Measurements from ENCODE around the gene SNCA. TPM values are rescaled to one million over a fixed set of nuclear protein-coding genes. Genes with fewer than 3 reads are reported as not detected.

The SNCA gene
- total RNA-seq, 1 donor from 2014 or later = 96.4 TPM

DNA sequence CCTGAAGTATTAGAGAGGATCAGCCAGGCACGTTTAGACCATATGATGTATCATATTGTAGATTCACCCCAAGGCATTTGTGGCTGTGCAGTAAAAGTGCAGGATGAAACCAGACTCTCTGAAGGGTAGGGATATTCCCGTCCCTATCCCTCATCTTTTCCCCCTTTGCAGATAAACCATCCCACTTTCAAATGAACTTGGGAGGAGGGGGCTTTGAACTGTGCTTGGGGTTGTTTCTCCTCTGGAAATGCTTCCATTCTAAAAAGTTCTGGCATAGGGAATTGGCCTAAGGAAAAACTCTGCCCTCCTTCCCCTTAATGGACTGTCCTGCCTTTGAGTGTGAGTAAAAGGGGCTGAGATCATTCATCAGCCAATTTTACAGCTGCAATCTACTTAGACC is 23.8 kb downstream of the SNCA start:
- DNase-seq = no peak

DNA sequence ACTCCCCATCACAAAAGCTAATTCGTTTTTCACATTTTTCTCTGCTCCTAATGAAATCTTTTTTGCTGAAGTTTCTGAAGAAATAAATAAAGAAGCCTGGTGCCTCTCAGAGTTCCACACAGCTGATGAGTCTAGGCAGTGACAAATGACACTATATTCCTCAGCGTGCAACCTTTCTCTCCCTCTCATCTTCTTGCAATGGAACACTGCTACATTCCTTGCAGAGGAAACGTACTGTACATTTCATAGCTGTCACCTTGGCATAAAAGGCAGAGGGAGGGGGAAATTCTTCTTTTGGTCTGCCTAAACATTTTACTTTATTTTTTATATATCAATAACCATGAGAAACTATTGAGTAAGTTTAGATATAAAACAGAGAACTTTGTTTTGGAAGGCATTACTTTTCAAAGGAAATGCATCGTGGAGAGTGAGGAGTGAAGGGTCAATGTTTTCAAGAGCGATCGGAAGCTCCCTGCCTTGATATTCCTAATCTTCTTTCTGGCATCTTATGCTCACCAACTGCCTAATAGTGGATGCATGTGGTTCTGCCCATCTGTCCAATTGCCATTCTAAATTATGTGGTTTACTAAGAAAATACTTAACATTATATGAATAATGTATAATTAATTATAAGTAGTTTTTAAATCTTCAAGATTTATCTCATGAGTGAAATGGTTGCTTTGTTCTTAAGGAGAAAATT is 29.4 kb downstream of the SNCA start:
- no peak for DNase-seq

DNA sequence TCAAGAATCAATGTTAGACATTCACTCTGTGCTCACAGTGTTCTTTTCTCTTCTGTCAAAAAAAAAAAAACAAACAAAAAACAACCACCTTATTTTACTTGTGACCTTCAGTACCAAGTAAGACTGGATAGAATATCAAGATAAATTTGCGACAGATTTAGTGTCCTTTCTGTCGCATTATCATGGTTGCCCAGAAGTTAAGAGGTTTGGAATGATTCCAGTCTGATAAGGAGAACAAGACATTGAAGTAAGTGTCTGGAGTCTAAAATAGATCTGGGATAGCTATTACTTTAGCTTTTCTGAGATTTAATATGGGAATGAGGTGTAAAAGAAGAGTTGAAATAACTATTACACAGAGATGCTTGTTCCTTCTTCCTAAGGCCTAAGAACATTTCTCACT is 31.7 kb downstream of the SNCA start:
- no peak for DNase-seq

GRCh38 chr4:89803915-89804314 is 33.0 kb downstream of the SNCA start:
- DNase-seq = no peak

- no peak for DNase-seq
Measured at GRCh38 chr4:89803036-89803435, 33.9 kb downstream of the SNCA start.

DNA sequence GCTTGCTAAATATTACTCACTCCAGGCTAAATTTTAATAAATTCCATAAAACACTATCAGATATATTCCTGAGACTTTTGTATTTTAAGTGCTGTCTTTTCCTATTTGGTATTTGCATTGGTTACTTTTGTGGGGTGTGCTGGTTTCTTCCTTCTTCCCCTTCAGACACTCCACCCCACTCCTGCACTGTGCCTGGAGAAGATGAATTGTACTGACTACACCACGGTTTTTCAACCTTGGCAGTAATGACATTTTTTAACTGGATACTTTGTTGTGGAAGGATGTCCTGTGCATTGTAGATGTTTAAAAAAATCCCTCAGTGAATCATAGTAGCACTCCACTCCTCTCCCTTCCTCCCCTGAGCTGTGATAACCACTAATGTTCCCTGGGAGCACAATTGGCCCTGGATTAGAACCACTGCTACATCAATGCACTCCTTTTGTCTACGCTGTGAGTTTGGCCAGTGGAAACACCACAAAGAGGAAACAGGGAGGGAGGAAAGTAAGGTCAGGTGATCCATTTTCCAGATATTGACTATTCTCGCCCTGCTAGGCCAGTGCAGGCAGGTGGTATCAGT is 36.3 kb downstream of the SNCA start:
- no peak for DNase-seq

DNA sequence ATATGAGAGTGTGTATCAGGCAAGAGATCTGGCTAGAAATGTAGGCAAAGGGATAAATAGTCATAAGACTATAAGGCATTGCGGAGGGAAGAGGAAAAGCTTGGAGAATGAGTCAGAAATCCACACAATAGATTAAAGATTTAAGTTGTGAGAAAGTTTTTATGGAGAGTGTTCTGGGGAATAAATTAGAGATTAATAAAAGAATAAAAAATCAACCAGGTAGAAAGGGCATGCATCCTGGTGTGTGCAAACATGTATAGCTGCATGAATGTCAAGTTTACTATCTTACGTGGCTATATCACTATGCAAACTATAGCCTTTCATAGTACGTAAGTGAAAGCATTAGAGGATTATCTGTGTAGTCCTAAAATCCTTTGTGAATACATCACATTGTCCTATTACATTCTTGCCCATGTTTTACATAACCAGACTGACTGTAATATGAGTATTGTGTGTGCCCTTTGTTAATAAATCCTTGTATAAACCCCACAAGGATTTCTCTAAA is 36.9 kb downstream of the SNCA start:
- DNase-seq = no peak

DNA sequence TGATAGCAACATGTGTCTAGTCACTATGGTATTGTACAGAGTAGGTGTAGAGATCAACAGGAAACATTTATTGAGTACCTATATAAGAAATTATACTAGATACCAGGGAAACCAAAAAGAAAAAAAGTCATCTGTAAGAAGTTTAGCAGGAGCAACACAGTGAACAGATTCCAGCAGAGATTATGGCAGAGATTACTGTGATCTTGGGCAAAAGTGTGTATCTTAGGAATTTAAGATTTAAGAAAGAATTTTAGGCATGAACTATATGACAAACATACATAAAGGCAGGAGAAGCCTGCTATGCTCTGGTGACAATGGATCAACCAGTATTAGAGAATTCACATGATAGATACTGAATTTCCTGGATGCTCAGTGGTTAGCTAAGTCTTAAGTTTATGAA is 37.9 kb downstream of the SNCA start:
- DNase-seq = no peak

- DNase-seq = no peak
Measured at GRCh38 chr4:89797117-89797516, 39.8 kb downstream of the SNCA start.

- no peak for DNase-seq
Measured at GRCh38 chr4:89788206-89789072, 48.5 kb downstream of the SNCA start.

- no peak for DNase-seq
Measured at GRCh38 chr4:89784686-89785231, 52.2 kb downstream of the SNCA start.

DNA sequence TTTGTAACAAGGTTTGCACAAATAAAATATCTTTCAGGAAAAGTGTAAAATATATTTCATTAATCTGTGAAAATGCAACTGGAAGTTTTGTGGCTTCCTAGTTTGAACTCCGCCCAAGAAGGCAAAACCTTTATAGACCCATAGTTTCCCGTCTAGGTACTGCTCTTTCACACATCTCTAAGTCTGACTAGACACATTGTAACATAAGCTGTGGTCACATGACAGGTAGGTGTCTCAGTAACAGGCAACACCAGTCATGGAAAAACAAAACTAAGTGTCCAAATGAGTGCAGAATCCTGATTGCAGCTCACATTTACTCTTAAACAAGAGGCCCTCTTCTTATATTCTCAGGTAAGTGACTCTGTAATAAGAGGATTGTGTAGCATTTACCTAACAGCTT is 55.6 kb downstream of the SNCA start:
- DNase-seq = no peak

DNA sequence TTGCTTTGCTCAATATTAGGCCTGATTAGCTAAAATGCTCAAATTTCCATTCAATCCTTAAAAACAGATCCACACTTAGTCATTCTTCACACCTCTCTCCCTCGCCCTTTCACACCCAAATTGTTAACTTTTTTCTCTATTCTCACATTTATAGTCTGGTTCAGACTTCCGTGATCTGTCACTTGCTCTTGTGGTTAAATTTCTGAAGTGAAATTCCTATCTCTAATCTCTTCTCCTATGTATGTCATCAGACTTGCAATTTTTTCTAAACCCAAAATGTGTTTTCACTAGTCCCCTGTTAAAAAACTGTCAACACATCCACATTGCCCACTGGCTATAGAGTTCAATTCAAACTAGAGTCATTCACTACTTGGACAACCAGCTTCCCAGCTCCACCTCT is 63.2 kb downstream of the SNCA start:
- no peak for DNase-seq

DNA sequence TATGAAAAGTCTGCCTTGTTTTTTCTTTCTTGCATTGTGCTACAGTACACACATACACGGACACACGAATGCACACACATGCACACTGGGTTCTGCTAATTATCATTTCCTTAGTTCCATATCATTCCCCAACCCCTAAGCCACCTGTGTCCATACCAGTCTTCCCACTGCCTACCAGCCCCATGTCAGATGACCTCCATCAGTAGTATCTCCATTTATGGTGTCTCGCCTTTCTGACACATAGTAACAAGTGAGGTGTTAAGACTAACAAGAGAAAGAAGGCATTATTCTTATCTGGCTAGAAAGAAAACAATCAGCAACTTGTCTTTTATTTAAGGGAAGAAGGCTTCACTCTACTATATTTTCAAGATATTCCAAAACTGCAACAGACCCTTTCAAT is 67.1 kb downstream of the SNCA start:
- DNase-seq = no peak

DNA sequence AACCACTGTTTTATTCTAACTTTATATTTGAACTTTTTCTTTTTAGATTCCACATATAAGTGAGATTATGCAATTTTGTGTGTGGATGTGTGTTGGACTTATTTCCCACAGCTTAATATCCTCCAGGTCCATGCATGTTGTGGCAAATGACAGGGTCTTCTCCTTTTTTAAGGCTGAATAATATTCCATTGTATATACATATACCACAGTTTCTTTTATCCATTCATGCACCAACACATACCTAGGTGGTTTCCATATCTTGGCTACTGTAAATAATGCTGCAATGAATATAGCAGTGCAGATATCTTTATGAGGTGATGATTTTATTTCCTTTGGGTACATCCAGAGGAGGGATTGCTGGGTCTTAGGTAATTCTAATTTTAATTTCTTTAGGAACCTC is 69.0 kb downstream of the SNCA start:
- DNase-seq = no peak

- DNase-seq = peak; percentile 5
Measured at GRCh38 chr4:89765966-89766365, 71.0 kb downstream of the SNCA start.

- no peak for DNase-seq
Measured at GRCh38 chr4:89765528-89765927, 71.4 kb downstream of the SNCA start.

DNA sequence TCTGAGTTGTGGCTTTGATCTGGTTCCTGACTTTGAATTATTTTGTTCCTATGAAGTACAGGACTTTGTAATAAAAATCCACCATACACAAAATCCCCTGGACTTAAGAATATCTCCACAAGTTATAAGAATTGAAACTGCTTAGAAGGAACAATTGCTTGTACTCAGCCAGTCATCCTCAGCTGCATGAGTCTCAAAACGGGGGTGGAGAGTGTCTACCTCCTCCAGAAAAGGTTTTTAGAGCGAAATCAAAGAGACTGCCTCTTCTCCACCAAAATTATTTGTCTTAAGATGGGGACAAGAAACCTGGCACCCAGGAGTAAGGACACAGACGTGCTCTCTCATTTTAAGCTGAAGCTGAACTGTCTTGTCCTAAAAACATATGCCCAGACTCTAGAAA is 74.7 kb downstream of the SNCA start:
- DNase-seq = peak; percentile 6

GRCh38 chr4:89759426-89759825 is 77.5 kb downstream of the SNCA start:
- DNase-seq = no peak

GRCh38 chr4:89757154-89757719 is 79.7 kb downstream of the SNCA start:
- no peak for DNase-seq

- DNase-seq = no peak
Measured at GRCh38 chr4:89755220-89755619, 81.7 kb downstream of the SNCA start.

DNA sequence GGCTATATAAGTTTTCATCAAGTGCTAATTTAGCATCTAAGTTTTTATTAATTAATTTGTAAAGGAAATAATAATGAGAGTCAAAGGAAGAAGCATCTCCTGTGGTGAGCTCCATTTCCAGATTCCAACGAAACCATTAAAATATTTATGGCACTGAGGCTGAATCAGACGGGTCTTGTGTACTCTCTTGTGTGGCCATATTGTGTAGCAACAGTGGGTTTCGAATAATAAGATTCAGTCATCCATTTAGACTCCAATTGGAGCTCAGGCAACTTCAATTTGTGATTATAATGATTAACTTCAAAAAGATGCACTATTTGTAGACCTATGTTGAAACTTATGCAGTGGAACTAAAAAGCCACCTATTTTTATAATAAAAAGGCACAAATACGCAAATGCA is 82.4 kb downstream of the SNCA start:
- DNase-seq = no peak

- DNase-seq = no peak
Measured at GRCh38 chr4:89753601-89754066, 83.3 kb downstream of the SNCA start.

Measured in occipital lobe (tissue), 2 donors.